ENCODE data around the gene EIF4G1.

GRCh38 chr3:184358124-184358767 is 43.8 kb downstream of the EIF4G1 start:
- TF ChIP-seq EP300 (conservative IDR thresholded peaks at IDR 0.05; ENCODE audit: poor library complexity, severe bottlenecking) = no peak
- TF ChIP-seq CTCF (IDR thresholded peaks at IDR 0.05; ENCODE audit: poor library complexity, severe bottlenecking) = no peak
- no peak for TF ChIP-seq RAD21 (conservative IDR thresholded peaks at IDR 0.05)
- TF ChIP-seq EZH2 (IDR thresholded peaks at IDR 0.05; ENCODE audit: borderline replicate concordance, insufficient read depth, low read length, poor library complexity, severe bottlenecking) = no peak
- no peak for TF ChIP-seq POLR2AphosphoS5 (IDR thresholded peaks at IDR 0.05)
- no peak for TF ChIP-seq REST (IDR thresholded peaks at IDR 0.05; ENCODE audit: borderline replicate concordance)
- TF ChIP-seq SMC3 (conservative IDR thresholded peaks at IDR 0.05; ENCODE audit: poor library complexity) = no peak
- no peak for TF ChIP-seq TAF1 (IDR thresholded peaks at IDR 0.05; ENCODE audit: low read depth)
- no peak for TF ChIP-seq MXI1 (conservative IDR thresholded peaks at IDR 0.05; ENCODE audit: poor library complexity, severe bottlenecking)

All from neural cell (in vitro differentiated cells).